Type B pancreatic cell (in vitro differentiated cells): ENCODE data around the gene SLC16A12. TPM values are rescaled to one million over a fixed set of nuclear protein-coding genes. Genes with fewer than 3 reads are reported as not detected.

Source experiments
- DNase-seq: peaks from one replicate; pipeline ENCODE4 v3.0.0; 2021; ENCODE audit warnings: mixed read lengths; ENCODE audit not compliant: unreplicated experiment; ENCODE audit errors: extremely low spot score
- H3K27ac Mint-ChIP-seq: 2 replicates; pipeline ENCODE4 v1.8.0; 2021; ENCODE audit warnings: mild to moderate bottlenecking, mixed read lengths
- H3K27me3 Mint-ChIP-seq: 2 replicates; pipeline ENCODE4 v1.8.0; 2021; ENCODE audit warnings: mixed read lengths
- H3K36me3 Mint-ChIP-seq: 2 replicates; pipeline ENCODE4 v1.8.0; 2021; ENCODE audit warnings: mixed read lengths
- H3K4me1 Mint-ChIP-seq: one replicate; pipeline ENCODE4 v1.8.0; 2021; ENCODE audit warnings: mixed read lengths; ENCODE audit not compliant: unreplicated experiment
- H3K4me3 Mint-ChIP-seq: 2 replicates; pipeline ENCODE4 v1.8.0; 2021; ENCODE audit warnings: mild to moderate bottlenecking, mixed read lengths
- H3K9me3 Mint-ChIP-seq: 2 replicates; pipeline ENCODE4 v1.8.0; 2021; ENCODE audit warnings: mixed read lengths
- long read RNA-seq: library from polyadenylated mRNA; unstranded; transcript quantifications from one replicate; pipeline ENCODE4 v2.0.0, GENCODE V29; 2020
- total RNA-seq: library from RNA; stranded (reverse); gene quantifications from 2 replicates; pipeline ENCODE4 v1.2.1, GENCODE V29; 2021; ENCODE audit warnings: low replicate concordance
- TF ChIP-seq, protein P1 (sequence below): fragments of 200-600 bp; sonication (generic); conservative IDR thresholded peaks from 2 replicates; pipeline ENCODE4 v1.5.0; 2021; ENCODE audit warnings: antibody characterized with exemption, mild to moderate bottlenecking

Gene SLC16A12
- 3.7 and 7.8 TPM in 2 replicates for total RNA-seq
- long read RNA-seq, partial matches to known transcripts = 0 of 2 reads
- long read RNA-seq, other reads (novel, unspliced or antisense) = 2 of 2 reads

- H3K36me3 Mint-ChIP-seq = no peaks in the 10 kb centered on the region
- peaks cover 58% of the 10 kb centered on the region for H3K27me3 Mint-ChIP-seq
- DNase-seq = peak; percentile 76
- H3K27ac Mint-ChIP-seq = peak within 1 kb of the TSS; percentile 74
- H3K9me3 Mint-ChIP-seq = peaks cover 4% of the 10 kb centered on the region
- H3K4me1 Mint-ChIP-seq = peaks cover 10% of the 10 kb centered on the region
- H3K4me3 Mint-ChIP-seq = peak within 1 kb of the TSS; percentile 83
- TF ChIP-seq, protein P1, sequence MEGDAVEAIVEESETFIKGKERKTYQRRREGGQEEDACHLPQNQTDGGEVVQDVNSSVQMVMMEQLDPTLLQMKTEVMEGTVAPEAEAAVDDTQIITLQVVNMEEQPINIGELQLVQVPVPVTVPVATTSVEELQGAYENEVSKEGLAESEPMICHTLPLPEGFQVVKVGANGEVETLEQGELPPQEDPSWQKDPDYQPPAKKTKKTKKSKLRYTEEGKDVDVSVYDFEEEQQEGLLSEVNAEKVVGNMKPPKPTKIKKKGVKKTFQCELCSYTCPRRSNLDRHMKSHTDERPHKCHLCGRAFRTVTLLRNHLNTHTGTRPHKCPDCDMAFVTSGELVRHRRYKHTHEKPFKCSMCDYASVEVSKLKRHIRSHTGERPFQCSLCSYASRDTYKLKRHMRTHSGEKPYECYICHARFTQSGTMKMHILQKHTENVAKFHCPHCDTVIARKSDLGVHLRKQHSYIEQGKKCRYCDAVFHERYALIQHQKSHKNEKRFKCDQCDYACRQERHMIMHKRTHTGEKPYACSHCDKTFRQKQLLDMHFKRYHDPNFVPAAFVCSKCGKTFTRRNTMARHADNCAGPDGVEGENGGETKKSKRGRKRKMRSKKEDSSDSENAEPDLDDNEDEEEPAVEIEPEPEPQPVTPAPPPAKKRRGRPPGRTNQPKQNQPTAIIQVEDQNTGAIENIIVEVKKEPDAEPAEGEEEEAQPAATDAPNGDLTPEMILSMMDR = peak; percentile 64
Measured at GRCh38 chr10:89535171-89536012, at the start of gene SLC16A12. Gene SLC16A12, minus strand, starts transcription at chr10:89535594. Its CDS starts 73,016 bp downstream, at chr10:89462578.

- H3K27me3 Mint-ChIP-seq = no peaks in the 10 kb centered on the region
- H3K9me3 Mint-ChIP-seq = no peaks in the 10 kb centered on the region
- peaks cover 39% of the 10 kb centered on the region for H3K36me3 Mint-ChIP-seq
- TF ChIP-seq, protein P1 = no peak
- no peak overlapping the region for H3K4me3 Mint-ChIP-seq
- no peak for DNase-seq
- no peak overlapping the region for H3K27ac Mint-ChIP-seq
- no peaks in the 10 kb centered on the region for H3K4me1 Mint-ChIP-seq
Measured at GRCh38 chr10:89582022-89582421, 46.6 kb upstream of the SLC16A12 start.

GRCh38 chr10:89580243-89580642 lies 44.8 kb upstream of the SLC16A12 start:
- Mint-ChIP-seq H3K4me1 (no peaks in the 10 kb centered on the region), H3K4me3 (no peak overlapping the region)

GRCh38 chr10:89576696-89577095 lies 41.3 kb upstream of the SLC16A12 start:
- Mint-ChIP-seq H3K27ac (no peak overlapping the region), H3K9me3 (peaks cover 9% of the 10 kb centered on the region)

More at GRCh38 chr10:89580243-89580642, 44.8 kb upstream of the SLC16A12 start:
- peak overlapping the region; percentile 14 for H3K27ac Mint-ChIP-seq
- peaks cover 26% of the 10 kb centered on the region for H3K36me3 Mint-ChIP-seq
- TF ChIP-seq, protein P1 = no peak
- H3K27me3 Mint-ChIP-seq = no peaks in the 10 kb centered on the region
- no peak for DNase-seq
- H3K9me3 Mint-ChIP-seq = peaks cover 9% of the 10 kb centered on the region

DNA sequence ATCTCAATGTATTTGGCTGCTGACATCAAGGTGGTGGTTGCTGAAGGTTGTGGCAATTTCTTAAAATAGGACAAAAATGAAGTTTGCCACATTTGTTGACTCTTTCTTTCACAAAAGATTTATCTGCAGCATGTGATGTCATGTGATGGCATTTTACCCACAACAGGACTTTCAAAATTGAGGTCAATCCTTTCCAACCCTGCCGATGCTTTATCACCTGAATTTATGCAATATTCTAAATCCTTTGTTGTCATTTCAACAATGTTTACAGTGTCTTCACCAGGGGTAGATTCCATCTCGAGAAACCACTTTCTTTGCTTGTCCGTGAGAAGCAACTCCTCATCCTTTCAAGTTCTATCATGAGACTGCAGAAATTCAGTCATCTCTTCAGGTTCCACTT lies 40.6 kb upstream of the SLC16A12 start:
- TF ChIP-seq, protein P1 = no peak
- H3K27ac Mint-ChIP-seq = no peak overlapping the region
- peaks cover 4% of the 10 kb centered on the region for H3K36me3 Mint-ChIP-seq
- H3K4me1 Mint-ChIP-seq = no peaks in the 10 kb centered on the region
- H3K4me3 Mint-ChIP-seq = no peak overlapping the region
- H3K9me3 Mint-ChIP-seq = peaks cover 9% of the 10 kb centered on the region
- no peak for DNase-seq
- no peaks in the 10 kb centered on the region for H3K27me3 Mint-ChIP-seq

More at GRCh38 chr10:89576696-89577095, 41.3 kb upstream of the SLC16A12 start:
- Mint-ChIP-seq H3K4me1 (no peaks in the 10 kb centered on the region), H3K27me3 (no peaks in the 10 kb centered on the region), H3K4me3 (no peak overlapping the region), H3K36me3 (peaks cover 4% of the 10 kb centered on the region)
- DNase-seq = no peak
- TF ChIP-seq, protein P1 = no peak
